NCI-H128 (cell line): ENCODE results near the gene FAN1.
A peak's percentile ranks its signal among the peaks of the same experiment; 100 is the strongest.
"Not testable (repeated sequence)": the region's sequence is repeated elsewhere in the genome, so short reads cannot be mapped to it uniquely, and the experiment has no call there.

Source experiments
- DNase-seq: peaks from one replicate; lab custom pipeline; 2025; ENCODE audit not compliant: unreplicated experiment; lab: John Stamatoyannopoulos, UW

FAN1 gene

GRCh38 chr15:30903497-30904187 lies at the start of gene FAN1:
TSS of gene FAN1 (plus strand) at chr15:30903915. CDS start at chr15:30904664, 749 bp downstream.
- DNase-seq: peak; percentile 51

- DNase-seq: no peak
These were observed 44.4 kb upstream of the FAN1 start for GRCh38 chr15:30859091-30859874.

GRCh38 chr15:30865257-30865656 lies 38.5 kb upstream of the FAN1 start:
- no peak for DNase-seq

- DNase-seq: no peak
These were observed 33.0 kb upstream of the FAN1 start for GRCh38 chr15:30870681-30871080.

GRCh38 chr15:30872341-30872748 lies 31.4 kb upstream of the FAN1 start:
- DNase-seq: peak; percentile 1

GRCh38 chr15:30877070-30877469 lies 26.6 kb upstream of the FAN1 start:
- DNase-seq: no peak

GRCh38 chr15:30878515-30878914 lies 25.2 kb upstream of the FAN1 start:
- no peak for DNase-seq

- DNase-seq: no peak
These were observed 20.8 kb upstream of the FAN1 start for GRCh38 chr15:30882849-30883433.

- DNase-seq: not testable (repeated sequence)
These were observed 20.0 kb upstream of the FAN1 start for GRCh38 chr15:30883666-30884065.

- no peak for DNase-seq
These were observed 17.9 kb upstream of the FAN1 start for GRCh38 chr15:30885814-30886213.

- DNase-seq: no peak
These were observed 14.5 kb upstream of the FAN1 start for GRCh38 chr15:30889196-30889595.

- DNase-seq: no peak
These were observed 8.1 kb upstream of the FAN1 start for GRCh38 chr15:30895461-30896210.

- no peak for DNase-seq
These were observed 7.5 kb upstream of the FAN1 start for GRCh38 chr15:30896211-30896606.

GRCh38 chr15:30901889-30902288 lies 1.8 kb upstream of the FAN1 start:
- DNase-seq: no peak

GRCh38 chr15:30904812-30905211 lies 1.1 kb downstream of the FAN1 start:
- DNase-seq: no peak

GRCh38 chr15:30905821-30906220 lies 2.1 kb downstream of the FAN1 start:
- no peak for DNase-seq

- no peak for DNase-seq
These were observed 2.7 kb downstream of the FAN1 start for GRCh38 chr15:30906366-30906765.

- no peak for DNase-seq
These were observed 10.0 kb downstream of the FAN1 start for GRCh38 chr15:30913761-30914160.

- DNase-seq: no peak
These were observed 13.3 kb downstream of the FAN1 start for GRCh38 chr15:30917013-30917412.

GRCh38 chr15:30917675-30918074 lies 14.0 kb downstream of the FAN1 start:
- no peak for DNase-seq

- no peak for DNase-seq
These were observed 14.7 kb downstream of the FAN1 start for GRCh38 chr15:30918366-30918765.
